Ascending aorta (tissue), 2 donors: ENCODE data around the gene NLGN1. TPM values are rescaled to one million over a fixed set of nuclear protein-coding genes. Genes with fewer than 3 reads are reported as not detected.
"Not testable (repeated sequence)": the region's sequence is repeated elsewhere in the genome, so short reads cannot be mapped to it uniquely, and the experiment has no call there.

Experiments
- DNase-seq, 2 donors: peaks; one replicate each; pipeline ENCODE4 v3.0.0-alpha.2; 2019; ENCODE audit warnings: low spot score in 2 of 2
- H3K27ac ChIP-seq, 2 donors: fragments of 200-600 bp; sonication (generic); one replicate each; pipeline ENCODE4 v1.5.1; 2016 to 2017; ENCODE audit warnings: mild to moderate bottlenecking in 1 of 2
- H3K27me3 ChIP-seq: fragments of 200-600 bp; sonication (generic); one replicate; pipeline ENCODE4 v1.5.1; 2017
- H3K36me3 ChIP-seq, 2 donors: fragments of 200-600 bp; sonication (generic); one replicate each; pipeline ENCODE4 v1.5.1; 2016
- H3K4me1 ChIP-seq, 2 donors: fragments of 200-600 bp; sonication (generic); one replicate each; pipeline ENCODE4 v1.5.1; 2016 to 2017; ENCODE audit warnings: mild to moderate bottlenecking in 1 of 2
- H3K4me3 ChIP-seq, 2 donors: fragments of 200-600 bp; sonication (generic); one replicate each; pipeline ENCODE4 v1.5.1; 2016 to 2017; ENCODE audit warnings: mild to moderate bottlenecking in 1 of 2
- H3K9me3 ChIP-seq, 2 donors: fragments of 200-600 bp; sonication (generic); one replicate each; pipeline ENCODE4 v1.5.1; 2016
- intact Hi-C: fragments of 100-400 bp; cut with DNase I; formaldehyde crosslinking; loops from one replicate; pipeline ENCODE4 v1.15.1; 2023
- total RNA-seq: library from RNA; depleted of rRNA; stranded (reverse); fragments of >200 nt; gene quantifications from one replicate; pipeline ENCODE4 v1.1.0, GENCODE V29; 2016
- TF ChIP-seq, protein P1 (sequence below), 3 experiments: fragments of 200-600 bp in 2 of 3; fragments of 450-650 bp in 1 of 3; sonication (generic) in 2 of 3; IDR thresholded peaks; one replicate each; pipeline ENCODE4 v1.5.1; 2016 to 2019; ENCODE audit warnings: antibody characterized with exemption in 3 of 3, mild to moderate bottlenecking in 1 of 3, moderate library complexity in 1 of 3

NLGN1 gene
- total RNA-seq, 1 donor from 2014 or later = 5.2 TPM

DNA sequence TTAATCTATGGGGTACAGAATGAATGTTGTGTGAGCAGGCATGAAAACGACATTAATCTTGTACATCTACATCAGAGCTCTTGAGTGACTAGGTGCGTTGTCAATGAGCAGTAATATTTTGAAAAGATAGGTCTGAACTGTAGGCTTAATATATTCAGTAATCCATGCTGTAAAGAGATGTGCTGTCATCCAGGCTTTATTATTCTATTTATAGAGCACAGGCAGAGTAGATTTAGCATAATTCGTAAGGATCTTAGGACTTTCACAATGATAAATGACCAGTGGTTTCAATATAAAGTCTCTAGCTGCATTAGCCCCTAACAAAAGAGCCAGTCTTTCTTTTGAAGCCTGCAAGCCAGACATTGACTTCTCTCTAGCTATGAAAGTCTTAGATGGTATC, 43.0 kb downstream of the NLGN1 start:
- Histone ChIP-seq H3K4me1 (no peaks in the 10 kb centered on the region), H3K4me3 (no peak overlapping the region), H3K36me3 (no peaks in the 10 kb centered on the region), H3K9me3 (no peaks in the 10 kb centered on the region), H3K27me3 (no peaks in the 10 kb centered on the region), H3K27ac (no peak overlapping the region)
- intact Hi-C loops = no loop called here
- DNase-seq = no peak
- TF ChIP-seq, protein P1, sequence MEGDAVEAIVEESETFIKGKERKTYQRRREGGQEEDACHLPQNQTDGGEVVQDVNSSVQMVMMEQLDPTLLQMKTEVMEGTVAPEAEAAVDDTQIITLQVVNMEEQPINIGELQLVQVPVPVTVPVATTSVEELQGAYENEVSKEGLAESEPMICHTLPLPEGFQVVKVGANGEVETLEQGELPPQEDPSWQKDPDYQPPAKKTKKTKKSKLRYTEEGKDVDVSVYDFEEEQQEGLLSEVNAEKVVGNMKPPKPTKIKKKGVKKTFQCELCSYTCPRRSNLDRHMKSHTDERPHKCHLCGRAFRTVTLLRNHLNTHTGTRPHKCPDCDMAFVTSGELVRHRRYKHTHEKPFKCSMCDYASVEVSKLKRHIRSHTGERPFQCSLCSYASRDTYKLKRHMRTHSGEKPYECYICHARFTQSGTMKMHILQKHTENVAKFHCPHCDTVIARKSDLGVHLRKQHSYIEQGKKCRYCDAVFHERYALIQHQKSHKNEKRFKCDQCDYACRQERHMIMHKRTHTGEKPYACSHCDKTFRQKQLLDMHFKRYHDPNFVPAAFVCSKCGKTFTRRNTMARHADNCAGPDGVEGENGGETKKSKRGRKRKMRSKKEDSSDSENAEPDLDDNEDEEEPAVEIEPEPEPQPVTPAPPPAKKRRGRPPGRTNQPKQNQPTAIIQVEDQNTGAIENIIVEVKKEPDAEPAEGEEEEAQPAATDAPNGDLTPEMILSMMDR (IDR thresholded peaks at IDR 0.05) = no peak

DNA sequence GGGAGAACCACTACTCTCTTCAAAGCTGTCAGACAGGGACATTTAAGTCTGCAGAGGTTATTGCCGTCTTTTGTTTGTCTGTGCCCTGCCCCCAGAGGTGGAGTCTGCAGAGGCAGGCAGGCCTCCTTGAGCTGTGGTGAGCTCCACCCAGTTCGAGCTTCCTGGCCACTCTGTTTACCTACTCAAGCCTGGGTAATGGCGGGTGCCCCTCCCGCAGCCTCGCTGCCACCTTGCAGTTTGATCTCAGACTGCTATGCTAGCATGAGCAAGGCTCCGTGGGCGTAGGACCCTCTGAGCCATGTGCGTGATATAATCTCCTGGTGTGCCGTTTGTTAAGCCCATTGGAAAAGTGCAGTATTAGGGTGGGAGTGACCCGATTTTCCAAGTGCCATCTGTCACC, 54.0 kb downstream of the NLGN1 start:
- H3K36me3 ChIP-seq, H3K9me3 ChIP-seq, H3K4me3 ChIP-seq, DNase-seq, H3K4me1 ChIP-seq, intact Hi-C loops, H3K27me3 ChIP-seq, H3K27ac ChIP-seq: not testable (repeated sequence)

DNA sequence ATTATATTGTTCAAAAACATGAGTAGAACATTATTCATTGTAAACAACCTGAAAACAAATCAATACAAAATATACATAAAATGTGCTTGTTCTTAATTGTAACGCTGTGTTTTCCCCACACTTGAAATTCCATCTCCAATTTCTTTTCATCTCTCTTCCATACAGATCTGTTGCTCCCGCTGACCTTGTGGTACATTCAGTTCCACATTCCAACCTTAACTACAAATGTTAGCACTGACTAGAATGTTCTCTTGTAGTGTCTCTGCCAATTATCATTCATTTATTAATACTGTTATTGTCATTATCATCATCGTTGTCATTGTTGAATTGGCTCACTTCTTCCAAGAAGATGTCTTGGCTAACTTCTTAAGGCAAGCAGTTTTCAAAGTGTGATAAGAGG, 65.7 kb downstream of the NLGN1 start:
- TF ChIP-seq, protein P1 (IDR thresholded peaks at IDR 0.05) = no peak
- intact Hi-C loops = no loop called here
- H3K4me3 ChIP-seq = no peak overlapping the region

DNA sequence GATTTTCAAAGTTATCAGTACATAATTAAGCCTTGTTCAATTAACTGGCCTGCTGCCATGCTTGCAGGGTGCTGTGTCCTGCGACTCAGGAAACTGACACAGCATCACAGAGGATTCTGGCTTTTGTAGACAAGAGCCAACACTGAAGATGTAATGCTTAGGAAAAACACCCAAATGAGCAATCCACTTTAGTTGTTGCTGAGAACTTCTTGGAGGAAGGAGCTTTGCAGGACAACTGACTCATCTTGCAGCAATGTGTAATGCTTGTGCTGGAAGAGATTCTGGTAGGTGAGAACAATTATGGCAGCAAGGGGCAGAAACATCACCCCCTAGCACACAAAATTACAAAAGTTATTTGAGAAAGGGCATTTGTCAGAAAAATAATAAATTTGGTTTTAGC, 67.6 kb downstream of the NLGN1 start:
- no peaks in the 10 kb centered on the region for H3K4me1 ChIP-seq
- no peak overlapping the region for H3K4me3 ChIP-seq
- no peaks in the 10 kb centered on the region for H3K36me3 ChIP-seq
- H3K9me3 ChIP-seq = no peaks in the 10 kb centered on the region
- DNase-seq = no peak
- intact Hi-C loops = no loop called here
- H3K27me3 ChIP-seq = no peaks in the 10 kb centered on the region
- H3K27ac ChIP-seq = no peak overlapping the region
- TF ChIP-seq, protein P1 (IDR thresholded peaks at IDR 0.05) = no peak

More for the DNA sequence above, 65.7 kb downstream of the NLGN1 start:
- Histone ChIP-seq H3K9me3 (no peaks in the 10 kb centered on the region), H3K27ac (no peak overlapping the region), H3K4me1 (no peaks in the 10 kb centered on the region), H3K36me3 (no peaks in the 10 kb centered on the region), H3K27me3 (no peaks in the 10 kb centered on the region)
- no peak for DNase-seq

DNA sequence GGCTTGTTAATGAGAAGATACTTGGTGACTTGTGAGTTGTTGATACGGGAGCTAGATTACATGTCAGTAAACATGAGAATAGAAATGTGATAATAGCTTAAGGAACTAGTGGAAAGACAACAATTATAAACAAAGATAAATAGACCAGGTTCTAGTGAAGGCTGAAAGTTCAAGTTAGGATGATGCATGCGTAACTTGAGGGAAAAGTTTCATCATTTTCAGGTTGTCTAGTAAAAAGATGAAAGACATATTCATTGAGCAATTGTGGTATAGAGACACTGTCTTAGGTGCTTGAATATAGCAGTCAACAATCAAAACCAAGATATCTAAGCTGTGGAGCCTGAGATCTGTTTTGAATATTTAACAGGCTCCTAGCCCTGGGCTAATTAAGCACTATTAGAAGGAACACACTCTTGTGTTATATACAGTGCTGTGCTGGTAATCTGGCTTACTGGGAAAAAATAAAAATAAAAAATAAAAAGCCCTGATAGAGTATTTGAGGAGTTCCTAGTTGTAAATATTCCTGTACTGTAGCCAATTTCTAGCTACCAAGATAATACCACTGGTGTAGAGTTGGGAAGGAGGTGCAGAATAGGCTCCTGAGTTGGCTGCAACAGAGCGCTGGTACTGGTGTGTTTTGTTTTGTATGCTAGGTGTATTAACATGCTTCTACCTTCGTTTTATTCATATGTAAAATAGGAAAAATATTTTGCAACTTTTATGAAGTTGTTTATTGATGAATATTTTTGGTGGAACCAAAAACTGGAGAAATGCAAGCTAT, 68.5 kb downstream of the NLGN1 start:
- no peaks in the 10 kb centered on the region for H3K27me3 ChIP-seq
- no peaks in the 10 kb centered on the region for H3K4me1 ChIP-seq
- TF ChIP-seq, protein P1 (IDR thresholded peaks at IDR 0.05) = no peak
- no peak for DNase-seq
- no peak overlapping the region for H3K4me3 ChIP-seq
- no peaks in the 10 kb centered on the region for H3K9me3 ChIP-seq
- H3K27ac ChIP-seq = no peak overlapping the region
- H3K36me3 ChIP-seq = no peaks in the 10 kb centered on the region
- intact Hi-C loops = no loop called here

- no peak for DNase-seq
- Histone ChIP-seq H3K36me3 (no peaks in the 10 kb centered on the region), H3K27ac (no peak overlapping the region), H3K9me3 (no peaks in the 10 kb centered on the region), H3K27me3 (no peaks in the 10 kb centered on the region), H3K4me3 (no peak overlapping the region), H3K4me1 (no peaks in the 10 kb centered on the region)
- intact Hi-C loops = no loop called here
- TF ChIP-seq, protein P1 (IDR thresholded peaks at IDR 0.05) = no peak
Observed at GRCh38 chr3:173467501-173467900, 70.0 kb downstream of the NLGN1 start.
